Spleen (tissue), 3 donors: Measurements from ENCODE around the gene MT1A.

Experiments
- POLR2A ChIP-seq, 3 donors: fragments of 450-650 bp; IDR thresholded peaks; one replicate each; pipeline ENCODE4 v1.5.1; 2017; ENCODE audit warnings: antibody characterized with exemption in 3 of 3, mild to moderate bottlenecking in 1 of 3
- POLR2AphosphoS5 ChIP-seq, 3 donors: sonication (generic); formaldehyde crosslinking; IDR thresholded peaks; one replicate each; pipeline ENCODE4 v1.5.1; 2017; ENCODE audit warnings: antibody characterized with exemption in 3 of 3

- TF ChIP-seq POLR2AphosphoS5 (IDR thresholded peaks at IDR 0.05), result no peak
- no peak for TF ChIP-seq POLR2A (IDR thresholded peaks at IDR 0.05)
These were observed 37.3 kb downstream of the MT1A start for GRCh38 chr16:56675685-56676210.
